ENCODE results near the gene COBLL1.

Gene COBLL1

DNA sequence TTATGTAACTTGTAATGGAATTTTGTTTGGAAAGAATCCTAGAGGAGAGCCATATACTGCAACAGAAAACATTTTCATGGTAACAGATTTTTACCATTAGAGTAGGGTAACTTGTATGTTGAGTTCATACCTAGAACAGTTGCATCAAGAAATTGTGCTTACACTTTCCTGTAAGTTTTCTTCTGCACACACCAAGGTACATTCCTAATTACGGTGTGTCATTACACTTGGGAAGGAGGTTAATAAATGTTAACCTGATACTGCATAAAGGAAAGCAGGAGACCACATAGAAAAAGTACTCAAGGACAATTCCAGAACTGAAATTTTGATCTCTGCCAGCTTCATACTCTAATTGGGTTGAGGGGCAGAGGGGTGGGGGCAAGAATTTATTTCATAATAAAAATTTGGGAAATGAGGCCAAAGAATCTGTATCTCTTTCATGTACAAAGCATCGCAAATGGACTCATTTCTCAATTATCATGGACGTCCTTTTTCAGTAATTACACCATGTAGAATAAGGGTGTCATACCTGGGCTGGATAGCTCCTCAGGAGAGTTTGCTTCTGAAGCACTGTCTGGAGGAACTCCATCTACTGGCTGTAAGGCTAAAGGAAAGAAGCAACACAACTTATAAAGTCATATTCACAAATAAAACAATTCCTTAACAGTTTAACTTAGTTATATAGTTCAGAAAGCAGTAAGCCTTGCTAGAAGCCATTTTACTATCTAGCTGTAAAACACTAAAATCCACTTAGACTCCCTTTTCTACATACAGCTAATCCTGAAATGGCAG lies 137.5 kb downstream of the COBLL1 start:
- no peak for DNase-seq

DNA sequence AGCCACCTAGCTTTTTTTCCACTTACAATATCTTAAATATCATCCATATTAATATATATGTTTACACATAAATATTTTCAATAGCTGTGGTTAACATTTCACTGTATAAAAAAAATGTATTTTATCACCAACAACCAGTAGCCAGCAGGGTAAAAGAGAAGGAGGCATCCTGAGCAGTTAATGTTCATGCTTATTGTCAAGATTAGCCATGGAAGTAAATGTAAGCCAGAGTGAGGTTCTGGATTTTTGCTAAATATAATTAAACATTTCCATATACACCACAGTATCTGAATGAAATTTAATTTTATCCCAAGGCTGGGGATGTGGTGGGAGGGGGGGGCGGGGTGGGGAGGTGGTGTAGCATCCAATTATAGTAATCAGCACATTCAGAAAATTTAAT lies 140.1 kb downstream of the COBLL1 start:
- DNase-seq = no peak

DNA sequence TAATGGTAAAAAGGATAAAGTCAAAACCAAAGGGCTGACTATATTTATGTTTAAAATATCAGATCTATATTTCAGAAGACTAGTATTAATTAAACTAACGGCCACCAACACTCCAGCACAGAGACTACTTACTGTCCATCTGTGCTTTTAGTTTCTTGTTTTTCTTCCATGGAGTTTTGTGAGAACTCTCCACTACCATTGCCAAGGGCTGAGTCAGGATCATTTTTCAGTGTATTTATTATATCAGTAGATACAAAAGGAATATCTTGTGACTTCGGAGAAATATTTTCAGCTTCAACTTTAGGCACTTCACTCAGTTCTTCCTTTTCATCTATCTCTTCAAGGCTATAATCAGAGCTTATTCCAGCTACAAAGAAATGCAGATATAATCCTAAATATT lies 141.2 kb downstream of the COBLL1 start:
- no peak for DNase-seq

DNA sequence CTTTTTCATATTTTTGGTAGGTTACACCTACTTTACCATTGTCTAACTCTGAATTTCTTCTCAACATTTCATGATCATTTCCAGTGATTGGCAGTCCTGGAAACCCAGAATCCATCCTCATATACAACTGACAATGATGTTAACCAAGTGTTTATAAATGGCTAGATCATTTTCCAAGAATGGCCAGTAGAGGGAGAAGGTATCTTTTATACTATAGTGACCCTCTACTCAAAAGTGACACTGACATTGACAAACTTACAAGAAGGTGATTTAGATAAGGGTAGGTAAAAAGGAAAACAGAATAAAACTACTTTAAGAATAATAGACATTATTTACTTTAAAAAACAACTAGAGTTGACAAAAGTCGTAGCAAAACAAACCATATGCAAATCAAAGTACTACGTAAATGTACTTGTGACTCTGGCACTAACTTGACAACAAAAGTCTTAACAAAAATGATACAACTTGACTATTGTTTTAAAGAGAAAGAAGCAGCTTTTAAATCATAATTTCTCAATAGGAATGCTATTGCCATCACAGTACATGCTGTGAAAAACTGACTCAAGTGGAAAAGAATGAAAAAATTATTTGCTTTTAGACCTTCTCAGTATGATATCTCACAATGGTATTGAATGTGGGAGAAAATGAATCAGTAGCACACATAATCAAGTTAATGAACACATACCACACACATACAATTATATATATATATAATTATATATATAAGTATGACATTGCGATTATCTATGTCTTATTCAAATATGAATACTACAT lies 143.7 kb downstream of the COBLL1 start:
- no peak for DNase-seq

DNA sequence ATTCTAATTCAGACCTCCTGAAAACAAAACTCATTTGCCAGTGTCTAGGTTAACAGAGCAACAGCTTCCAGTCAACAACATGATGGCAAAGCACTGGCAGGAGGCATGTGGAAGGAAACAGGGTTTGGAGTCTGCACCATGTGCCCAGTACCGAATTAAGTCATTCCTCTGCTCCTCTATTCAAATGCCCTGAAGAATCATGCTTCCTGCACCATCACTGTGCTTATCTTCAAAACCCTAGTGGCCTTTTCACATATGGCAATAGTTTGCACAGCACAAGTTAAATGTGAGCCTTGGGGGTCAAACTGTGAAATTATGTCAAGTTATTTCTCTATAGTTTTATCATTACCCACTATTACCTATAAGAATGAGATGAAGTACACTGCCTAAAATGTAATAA lies 145.0 kb downstream of the COBLL1 start:
- DNase-seq = no peak

DNA sequence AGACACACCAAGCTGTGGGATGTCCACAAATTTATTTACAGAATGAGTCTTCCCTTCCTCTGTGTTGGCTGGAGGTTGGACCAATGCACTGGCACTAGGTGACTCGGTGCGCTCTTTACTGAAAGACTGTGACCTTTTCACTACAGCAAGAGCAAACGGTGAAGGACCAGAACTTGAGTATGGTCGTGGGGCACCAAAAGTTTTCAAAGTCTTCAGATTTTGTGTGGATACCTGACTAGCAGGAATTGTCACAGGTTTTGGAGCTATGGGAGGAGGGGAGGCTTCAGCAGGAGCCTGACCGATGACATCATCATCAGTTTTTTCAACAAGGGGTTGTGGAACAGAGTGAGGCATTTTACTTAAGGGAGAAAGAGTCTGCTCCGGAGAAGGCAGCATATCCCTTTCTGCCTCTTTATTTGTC lies 147.3 kb downstream of the COBLL1 start:
- no peak for DNase-seq

DNA sequence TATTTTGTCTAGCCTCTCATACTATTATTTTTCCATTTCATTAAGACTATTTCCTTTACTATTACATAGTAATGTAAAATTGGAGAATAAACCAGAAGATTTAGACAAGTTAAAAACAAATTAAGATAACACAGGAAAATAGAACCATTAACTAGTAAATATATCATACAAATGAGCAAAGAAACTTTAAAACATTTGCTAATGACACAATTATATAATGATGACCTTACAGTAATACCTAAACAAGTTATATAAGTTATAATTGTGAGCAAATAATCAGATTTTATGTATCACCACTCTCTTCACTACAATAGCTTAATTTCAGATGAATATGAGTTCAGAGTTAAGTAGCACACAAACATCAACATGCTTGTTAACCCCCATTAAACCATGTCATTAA lies 147.8 kb downstream of the COBLL1 start:
- DNase-seq = no peak

DNA sequence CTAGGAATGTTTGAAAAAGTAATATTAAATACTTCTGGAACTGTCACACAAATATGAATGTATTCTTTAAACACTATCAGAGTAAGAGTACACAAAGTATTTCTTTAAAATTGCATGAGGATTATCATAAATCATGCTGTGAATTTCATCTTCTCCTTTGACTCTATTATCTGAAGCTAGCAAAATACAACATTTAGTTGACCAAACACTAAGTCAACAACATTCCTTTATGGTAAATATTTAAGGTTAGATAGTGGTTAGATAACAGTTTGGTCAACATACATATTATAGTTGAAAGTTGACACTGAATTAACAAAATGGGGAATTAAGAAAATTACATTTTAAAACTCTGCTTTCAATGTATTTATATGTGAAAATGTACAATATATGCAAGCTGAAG lies 148.2 kb downstream of the COBLL1 start:
- no peak for DNase-seq

DNA sequence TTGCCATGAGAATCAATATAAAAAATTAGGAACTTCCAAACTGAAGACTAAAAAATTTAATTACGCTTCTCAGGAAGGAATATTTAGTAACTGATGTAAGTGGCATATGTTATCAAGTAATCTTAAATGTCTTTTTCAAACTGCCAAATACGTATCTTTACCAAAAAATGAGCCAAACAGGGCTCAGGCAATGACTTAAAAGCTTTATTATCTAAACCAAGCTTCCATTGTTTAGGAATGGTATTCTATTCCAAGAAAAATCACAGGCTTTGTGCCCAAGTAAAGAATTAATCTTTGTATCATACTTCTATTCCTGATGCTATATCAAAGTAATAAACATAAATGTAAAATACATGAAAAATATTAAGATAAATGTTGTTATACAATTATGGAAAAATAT lies 148.7 kb downstream of the COBLL1 start:
- no peak for DNase-seq

DNA sequence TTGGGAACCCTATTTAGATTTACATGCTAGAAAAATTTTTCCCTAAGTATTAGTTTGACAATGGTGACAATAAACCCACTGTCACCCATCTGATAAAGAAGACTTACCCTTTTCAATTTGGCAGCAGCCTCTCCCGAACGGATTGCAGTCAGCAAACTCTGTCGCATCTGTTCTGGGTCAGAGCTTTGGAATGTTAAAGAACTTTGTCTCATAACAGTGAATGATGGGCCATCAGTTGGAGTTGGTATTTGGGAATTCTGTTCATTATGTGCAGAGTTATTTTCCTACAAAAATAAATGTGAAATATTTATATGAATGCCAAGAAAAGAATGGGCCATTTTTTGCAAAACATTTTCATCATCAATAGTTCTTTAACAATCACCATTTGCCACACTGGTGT lies 149.5 kb downstream of the COBLL1 start:
- no peak for DNase-seq

DNA sequence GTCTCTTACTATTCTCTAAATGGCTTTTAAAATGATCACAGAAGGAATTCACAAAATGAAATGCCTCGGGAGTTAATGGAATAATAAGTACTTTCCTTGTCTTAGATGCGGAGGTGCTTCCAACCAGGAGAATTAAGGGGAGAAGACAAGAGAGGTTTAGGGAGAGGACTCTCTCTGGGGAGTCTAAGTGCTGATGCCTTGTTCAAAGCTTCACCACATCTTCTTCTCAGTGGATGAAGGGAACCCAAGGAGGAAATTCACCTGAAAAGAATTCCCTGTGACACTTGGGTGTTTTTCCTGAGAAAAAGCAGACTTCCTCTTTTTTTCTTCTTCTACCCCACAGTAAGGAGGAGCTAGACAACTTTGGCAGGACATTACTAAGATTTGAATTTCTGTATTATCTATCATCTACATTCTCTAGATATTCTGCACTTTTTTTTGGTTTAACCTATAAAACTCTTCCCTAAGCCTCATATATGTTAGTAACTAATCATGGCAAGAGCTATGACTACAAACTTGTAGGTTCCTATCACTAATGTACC lies 150.2 kb downstream of the COBLL1 start:
- DNase-seq = no peak

DNA sequence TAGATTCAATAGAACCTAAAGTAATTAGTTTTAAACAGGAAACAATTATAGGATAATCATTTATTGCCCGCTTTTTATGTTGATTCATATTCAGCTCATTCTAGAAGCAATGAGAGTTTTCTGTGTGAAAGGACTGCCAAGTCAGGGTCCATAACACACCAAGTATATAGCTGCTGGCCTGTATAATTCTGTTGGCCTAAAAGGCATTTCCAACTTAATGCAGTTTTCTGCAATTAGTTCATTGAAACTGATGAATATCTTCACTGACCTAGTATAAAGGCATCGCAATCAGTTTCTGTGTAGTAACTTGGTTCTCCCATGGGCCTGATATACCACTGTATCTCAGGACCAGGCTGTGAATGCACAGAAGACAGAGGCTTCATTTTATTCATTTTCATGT lies 151.3 kb downstream of the COBLL1 start:
- no peak for DNase-seq

DNA sequence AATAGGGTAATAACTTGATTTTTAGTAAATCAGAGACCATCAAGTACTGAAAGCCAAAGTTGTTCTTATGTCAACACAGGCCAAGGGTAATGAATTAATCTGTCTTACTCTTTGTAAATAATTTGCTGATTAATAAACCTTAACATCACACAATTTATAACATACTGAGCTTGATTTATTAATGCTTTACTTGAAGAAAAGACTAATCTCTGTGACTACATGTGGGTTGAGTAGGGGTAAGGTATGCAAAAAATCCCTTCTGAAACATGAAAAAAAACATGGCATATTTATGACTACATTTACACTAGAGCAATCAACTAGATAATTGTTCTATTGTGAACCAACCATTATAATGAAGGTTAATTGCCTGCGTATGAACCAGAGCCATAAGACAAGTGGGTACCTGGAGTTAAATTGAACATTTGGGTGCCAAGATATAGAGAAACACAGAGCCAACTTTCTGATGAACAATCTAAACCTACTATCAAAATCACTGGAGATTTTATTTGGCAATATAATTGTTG lies 152.7 kb downstream of the COBLL1 start:
- DNase-seq = no peak

DNA sequence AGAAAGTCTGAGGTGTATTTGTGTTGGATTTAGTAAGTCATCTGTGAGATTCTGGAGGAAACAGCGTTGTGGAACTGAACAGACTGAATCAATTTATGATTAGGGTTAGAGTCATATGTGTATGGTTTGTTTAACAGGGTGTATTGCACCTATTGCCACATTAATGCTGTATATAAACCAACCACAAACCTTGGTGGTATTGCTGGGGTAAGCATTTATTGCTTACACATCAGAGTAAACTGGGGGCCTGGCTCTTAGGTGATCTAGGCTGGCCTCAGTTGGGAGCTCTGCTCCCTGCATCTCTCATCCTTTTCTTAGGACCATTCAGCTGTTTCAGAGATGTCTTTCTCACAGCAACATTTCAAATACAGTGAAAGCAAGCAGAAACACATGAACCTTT lies 160.6 kb downstream of the COBLL1 start:
- no peak for DNase-seq

DNA sequence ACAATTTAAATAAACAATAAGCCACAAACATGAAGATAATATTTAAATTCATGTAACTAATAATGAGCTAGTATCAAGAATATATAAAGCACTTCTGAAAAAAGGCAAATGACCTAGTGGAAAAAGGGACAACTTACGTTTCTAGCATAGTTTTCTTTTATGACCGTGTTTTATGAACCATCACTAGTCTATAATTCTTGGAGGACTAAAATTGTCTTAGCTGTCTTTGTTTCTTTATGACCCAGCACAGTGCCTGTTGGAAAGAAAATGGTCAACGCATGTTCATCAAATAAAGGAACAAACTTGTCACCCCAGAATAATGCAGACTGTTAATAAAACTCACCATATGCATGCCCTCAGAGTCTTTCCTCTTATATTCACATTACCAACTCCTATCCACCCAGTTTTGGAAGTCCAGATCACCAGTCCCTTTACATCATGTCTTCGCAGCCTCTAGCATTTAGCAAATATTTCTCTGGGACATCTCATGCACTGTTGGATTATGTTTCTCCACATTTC lies 162.9 kb downstream of the COBLL1 start:
- DNase-seq = no peak

DNA sequence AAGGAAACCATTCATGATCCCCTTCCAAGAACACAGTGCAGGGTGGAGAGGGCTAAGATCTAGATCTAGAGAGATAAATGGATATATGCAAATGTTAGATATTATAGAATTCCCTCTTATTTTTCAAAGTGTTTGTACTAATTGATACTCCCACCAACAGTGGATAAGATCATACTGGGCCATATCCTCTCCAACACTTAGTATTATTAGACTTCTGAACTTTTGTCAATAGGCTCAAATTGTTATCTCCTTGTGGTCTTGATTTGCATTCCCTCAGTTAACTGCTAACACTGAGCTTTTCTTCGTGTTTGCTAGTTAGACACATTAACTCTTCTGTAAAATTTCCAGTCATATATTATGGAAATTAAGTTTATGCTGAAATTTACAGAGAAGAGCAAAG lies 163.9 kb downstream of the COBLL1 start:
- DNase-seq = no peak

DNA sequence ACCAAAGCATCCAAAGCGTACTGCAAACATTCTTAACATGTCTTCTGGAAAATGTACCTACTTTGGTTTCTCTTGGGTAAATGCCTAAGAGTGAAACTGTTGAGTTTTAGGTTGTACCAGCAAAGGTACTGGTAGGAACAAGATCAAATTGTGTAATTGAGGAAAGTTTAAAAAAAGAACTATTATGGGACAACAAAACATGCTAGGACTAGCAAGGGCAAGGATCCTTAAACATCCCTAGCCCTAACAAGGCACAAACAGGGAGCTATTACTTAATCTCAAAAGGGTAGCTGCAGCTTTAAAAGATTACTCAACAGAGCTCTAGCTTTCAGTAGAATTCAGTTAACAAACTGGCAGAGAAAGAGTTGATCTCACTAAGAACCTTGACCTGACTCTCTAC lies 164.4 kb downstream of the COBLL1 start:
- DNase-seq = no peak

DNA sequence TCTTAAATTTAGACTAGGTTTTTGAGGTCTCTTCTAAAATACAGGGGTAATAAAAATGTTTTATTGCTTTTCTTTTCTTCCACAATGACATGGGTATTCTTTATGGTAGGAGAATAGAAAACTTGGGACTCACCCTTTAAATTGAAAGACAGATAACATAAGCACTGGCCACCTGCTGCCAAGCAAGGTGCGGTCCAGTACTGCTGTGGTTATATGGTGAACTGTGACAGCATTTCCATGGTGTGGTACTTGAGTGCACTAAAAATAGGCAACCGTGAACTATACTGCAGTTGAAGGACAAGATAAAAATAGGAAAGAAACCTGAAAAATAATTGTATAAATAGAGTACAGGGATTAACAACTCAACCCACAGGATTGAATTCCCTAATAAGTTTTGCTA lies 165.9 kb downstream of the COBLL1 start:
- no peak for DNase-seq

DNA sequence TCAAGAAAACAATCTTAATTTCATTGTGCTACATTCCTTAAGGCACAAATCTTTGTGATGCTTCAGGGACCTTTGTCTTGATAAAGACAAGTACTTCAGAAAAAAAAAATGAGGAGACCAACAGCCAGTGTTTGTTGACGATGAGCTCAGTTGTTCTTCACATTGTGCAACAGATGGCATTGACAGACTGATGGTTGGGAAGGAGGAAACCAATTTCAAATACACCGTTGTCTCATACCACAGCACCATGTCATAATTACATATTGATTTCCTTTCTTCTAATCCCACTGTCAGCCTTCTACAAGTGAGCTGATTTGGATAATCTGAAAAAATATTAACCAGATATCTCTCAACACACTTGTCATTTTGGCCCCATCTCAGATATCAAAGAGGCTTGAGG lies 166.6 kb downstream of the COBLL1 start:
- no peak for DNase-seq

DNA sequence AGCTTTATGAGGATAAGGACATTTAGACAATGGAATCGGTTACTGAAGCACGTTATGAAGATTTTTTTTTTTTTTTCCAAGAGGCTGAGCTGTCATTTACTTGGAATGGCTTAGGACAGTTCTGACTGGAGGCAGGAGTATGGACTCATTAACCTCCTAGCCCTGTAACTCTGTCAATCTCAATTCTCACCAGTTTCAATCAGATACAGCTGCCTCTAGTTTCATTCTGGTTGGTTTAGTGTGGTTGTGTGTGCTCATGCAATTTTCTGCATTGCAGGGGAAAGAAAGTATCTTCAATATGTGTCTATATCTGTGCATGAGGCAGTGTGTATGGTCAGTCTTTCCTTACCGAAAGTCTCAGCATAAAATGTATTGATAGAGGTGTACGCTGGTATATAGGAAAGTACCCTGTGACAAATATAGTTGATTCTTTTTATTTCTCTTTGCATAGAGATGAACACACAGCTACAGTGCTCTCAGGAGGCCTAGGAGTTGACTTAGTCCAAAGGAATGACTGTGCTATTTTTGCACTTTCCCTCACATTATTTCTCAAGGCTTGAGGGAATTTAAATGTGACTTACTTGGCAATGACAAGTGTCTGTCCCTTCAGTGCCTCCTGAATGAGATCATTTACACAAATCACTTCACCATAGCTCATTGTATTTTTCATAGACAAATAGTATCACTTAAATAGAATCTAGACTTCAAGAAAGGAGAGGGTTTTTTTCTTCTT lies 169.8 kb downstream of the COBLL1 start:
- no peak for DNase-seq

DNA sequence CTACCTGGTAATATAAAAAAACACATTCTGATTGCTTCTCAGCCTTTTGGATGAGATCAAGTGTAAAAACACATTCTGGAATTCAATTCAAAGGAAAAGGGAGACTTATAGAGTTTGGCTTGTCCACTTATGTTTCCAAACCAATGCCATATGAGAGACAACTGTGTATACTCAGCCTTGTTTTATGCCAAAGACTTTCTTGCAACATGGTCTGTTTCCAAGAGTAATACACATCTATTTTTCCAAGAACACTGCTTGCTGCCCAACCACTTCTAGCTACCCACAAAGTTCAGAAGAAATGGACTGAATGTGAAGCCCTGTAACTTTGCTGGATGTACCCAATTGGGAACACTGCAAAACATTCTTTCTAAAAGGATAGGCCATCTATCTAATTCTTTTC lies 172.3 kb downstream of the COBLL1 start:
- DNase-seq = no peak

DNA sequence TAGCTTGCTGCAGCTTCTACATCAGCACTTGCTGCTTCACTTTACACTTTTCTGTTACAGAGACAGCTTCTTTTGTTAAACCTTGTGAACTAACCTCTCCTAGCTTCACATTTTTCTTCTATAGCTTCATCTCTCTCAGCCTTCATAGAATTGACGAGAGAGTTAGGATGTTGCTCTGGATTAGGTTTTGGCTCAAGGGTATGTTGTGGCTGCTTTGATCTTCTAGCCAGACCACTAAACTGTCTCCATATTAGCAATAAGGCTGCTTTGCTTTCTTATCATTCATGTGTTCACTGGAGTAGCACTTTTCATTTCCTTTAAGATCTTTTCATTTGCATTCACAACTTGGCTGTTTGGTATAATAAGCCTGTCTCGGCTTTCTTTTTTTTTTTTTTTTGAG lies 174.1 kb downstream of the COBLL1 start:
- DNase-seq = no peak

DNA sequence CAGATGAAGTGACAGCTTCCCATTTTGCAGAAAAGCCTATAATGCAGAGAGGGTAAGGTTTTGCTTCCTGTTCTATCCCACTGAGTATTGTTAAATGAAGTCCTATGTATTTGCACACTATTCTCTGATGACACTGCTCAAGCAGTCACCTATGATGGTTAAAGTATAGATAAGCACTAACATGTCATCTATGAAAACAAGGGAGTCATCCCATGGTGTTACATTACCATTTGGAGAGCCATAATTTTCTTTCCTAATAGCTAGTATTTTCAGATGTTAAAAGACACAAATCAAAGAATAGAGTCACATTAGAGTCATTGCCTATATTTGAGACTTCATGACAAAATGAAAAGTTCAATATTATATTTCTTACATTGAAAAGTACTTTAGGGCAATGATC lies 177.6 kb downstream of the COBLL1 start:
- DNase-seq = no peak
